GM19240 (cell line): ENCODE data around the gene NIM1K.
A peak's percentile ranks its signal among the peaks of the same experiment; 100 is the strongest.
"Not testable (repeated sequence)": the region's sequence is repeated elsewhere in the genome, so short reads cannot be mapped to it uniquely, and the experiment has no call there.

Experiments used
- DNase-seq: peaks from one replicate; pipeline ENCODE4 v3.0.0; 2011; ENCODE audit warnings: low spot score; ENCODE audit not compliant: insufficient read length

The NIM1K gene

DNA sequence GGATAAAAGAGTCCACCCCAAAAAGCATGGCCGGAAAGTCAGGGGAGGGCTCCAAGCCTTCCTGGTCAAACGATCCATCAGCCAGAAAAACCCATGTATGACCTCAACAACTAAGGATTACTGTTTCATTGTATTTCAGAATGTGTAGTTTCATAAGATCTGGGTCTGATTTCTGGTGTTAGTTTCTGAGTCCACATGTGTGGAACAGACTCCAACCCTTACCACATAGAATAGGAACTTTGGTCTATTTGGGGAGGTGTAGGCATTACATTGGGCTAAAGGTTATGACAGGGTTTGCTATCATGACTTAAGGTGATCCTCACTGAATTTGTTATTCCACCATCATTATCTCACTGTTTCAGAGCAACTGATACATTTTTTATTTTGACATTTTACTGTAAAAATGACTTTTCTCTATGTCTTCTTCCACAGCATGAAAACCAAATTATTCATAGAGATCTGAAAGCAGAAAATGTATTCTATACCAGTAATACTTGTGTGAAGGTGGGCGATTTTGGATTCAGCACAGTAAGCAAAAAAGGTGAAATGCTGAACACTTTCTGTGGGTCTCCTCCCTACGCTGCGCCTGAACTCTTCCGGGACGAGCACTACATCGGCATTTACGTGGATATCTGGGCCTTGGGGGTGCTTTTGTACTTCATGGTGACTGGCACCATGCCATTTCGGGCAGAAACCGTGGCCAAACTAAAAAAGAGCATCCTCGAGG, 87.7 kb downstream of the NIM1K start:
- DNase-seq = no peak

DNA sequence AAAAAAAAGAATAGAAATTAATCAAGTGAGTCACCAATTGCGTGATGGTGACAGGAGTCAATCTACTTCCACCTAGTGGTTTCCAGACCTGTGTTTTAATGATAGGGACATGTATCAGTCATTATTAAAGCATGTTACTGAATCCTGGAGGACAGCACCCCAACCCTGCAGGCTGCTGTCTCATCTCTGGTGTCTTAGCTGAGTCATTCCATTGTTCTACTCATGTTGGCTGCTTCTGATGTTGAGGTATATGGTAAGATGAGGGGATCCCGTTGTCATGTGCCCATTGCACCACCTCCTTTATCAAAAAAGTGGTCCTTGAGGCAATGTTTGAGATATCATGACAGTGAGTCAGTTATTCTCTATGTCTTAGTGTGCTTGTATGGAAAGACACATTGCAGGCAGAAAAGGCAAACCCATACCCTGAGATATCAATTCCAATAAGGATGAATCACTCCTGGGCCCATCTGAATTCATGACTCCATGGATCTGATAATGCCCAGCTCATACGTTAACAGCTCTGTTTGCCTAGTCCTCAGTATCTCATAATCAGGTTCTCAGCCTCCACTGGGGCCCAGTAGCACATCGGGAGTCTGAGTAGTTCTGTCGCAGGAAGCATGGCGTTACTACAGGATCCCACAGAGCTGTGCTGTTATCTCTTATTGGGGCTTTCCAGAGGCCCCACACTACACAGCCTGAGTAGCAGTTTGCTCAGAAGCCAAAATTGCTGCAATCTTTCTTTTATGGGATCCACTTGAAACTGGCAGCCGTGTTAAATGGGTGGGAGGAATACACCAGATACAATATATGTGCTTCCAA, 90.0 kb downstream of the NIM1K start:
- no peak for DNase-seq

DNA sequence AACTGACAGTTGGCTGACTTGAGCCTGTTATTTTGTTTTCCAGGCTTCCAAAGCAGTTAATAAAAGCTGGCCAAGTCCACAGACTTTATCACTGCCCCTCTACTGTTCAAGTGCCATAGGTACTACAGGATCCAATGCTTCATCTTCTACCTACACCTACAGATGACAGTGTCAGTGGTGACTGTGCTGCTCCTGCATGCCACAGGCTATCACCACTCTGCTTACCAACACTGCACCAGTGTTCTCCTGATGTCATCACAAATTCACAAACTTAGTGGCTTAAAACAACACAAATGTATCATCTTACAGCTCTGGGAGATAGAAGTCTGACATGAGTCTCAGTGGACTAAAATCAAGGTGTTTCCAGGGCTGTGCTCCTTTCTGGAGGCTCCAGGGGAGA, 94.6 kb downstream of the NIM1K start:
- no peak for DNase-seq

DNA sequence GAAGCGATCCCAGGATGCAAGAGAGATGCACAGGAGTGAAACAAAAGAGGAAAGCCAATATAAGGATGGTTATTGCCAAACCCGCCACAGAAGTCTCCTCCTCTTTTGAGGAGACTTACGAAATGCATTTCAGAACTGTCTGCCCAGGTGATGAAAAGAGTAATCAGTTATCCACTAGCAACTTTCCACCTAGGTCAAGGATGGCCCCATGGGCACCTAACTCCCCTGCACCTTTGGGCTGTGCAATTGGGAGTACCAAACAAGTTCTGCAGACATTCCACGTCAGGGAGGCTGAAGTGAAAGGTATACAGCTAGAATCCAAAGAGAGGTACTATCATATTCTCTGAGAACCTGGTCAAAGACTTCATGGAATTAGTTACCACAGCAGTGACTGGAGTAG, 95.5 kb downstream of the NIM1K start:
- DNase-seq = no peak

DNA sequence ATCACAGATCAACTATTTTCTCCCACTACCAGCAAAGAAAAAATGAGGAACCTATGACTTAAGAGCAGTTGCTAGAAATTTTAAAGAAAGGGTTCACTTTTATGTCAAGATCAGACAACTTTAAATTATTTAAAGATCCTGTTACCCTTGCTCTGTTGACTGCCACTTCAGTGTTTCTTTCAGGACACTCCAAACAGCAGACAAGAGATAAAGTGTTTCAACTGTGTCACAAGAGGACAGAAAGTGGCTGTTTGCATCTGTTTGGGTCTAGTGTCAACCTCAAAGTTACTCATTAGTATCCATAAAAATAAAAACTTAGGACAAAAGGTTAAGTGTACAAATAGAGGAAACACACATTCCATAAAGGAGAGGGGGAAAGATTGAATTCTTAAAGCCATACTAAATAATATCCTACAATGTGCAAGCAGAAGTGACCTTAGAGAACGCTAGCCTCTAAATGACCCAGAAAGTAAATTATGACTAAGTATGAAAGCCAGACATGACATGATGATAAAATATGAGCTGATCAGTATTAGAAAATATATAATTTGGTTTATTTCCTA, 96.3 kb downstream of the NIM1K start:
- no peak for DNase-seq

DNA sequence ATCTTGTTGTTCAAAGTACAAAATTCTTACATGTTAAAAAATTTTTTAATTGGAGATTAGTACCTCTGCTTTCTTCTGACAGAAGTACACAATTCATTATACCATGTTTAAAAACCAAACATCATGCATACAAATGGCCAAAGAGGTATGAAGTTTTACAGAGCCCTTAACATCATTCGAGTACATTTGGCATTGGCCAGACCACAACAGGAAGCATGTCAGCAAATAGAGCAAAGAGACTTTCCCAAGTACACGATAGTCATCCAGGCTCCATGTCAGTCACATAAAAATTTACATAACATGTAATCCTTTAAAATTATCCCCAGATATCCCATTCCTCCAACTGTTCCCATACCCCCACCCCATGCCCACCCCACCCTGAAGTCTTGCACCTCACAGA, 98.7 kb downstream of the NIM1K start:
- no peak for DNase-seq

DNA sequence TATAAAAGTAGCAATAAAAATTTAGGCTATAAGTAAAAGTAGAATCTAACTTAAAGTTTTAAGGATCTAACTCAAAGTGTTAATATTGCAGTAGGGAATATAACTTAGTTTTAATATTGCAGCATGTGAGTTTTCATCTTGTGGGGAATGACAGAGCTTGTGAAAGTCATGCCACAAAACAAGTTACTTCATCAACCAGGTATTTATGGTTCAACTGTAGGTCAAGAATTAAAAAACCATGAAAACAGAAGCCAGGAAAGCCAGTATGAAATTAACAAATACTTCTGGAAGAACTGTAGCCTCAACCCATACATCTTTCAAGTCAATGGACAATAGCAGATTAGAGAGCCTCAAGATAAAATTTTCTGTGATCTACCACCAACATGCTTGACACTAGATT, 102.2 kb downstream of the NIM1K start:
- no peak for DNase-seq

DNA sequence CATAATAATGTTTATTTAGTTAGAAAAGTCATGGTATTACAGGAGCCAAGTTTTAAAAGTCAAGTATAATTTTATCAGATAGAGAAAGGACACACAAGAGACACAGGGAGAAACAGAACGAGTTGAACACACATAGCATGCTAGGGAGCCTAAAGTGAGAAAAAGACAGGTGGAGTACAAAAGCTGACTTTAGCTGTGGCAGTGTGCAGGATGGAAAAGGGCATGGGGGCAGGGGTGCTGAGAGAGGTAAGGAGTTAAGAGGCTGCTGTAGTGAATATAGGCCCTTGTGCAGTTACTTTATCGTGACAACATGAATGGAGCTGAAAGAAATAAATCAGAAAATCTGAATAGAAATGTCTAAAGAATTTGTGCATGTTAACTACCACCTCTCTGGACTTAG, 103.2 kb downstream of the NIM1K start:
- no peak for DNase-seq

DNA sequence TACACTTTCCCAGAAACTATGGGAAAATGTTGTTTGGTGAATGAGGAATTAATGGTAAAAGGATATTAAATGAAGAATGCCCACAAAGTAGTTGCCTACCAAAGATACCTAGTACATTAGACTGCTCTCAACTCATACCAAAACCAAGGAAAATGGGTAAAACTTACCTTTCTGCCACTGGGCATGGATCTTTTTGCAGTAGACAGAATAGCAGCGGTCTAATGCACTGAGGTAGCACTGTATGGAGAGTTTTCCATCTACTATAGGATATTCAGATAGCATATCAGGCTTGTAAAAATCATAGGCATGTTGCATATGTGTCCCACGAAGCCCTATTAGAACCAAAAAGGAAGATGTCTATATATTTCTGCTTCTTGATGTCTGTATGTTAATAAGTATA, 104.8 kb downstream of the NIM1K start:
- DNase-seq = no peak

DNA sequence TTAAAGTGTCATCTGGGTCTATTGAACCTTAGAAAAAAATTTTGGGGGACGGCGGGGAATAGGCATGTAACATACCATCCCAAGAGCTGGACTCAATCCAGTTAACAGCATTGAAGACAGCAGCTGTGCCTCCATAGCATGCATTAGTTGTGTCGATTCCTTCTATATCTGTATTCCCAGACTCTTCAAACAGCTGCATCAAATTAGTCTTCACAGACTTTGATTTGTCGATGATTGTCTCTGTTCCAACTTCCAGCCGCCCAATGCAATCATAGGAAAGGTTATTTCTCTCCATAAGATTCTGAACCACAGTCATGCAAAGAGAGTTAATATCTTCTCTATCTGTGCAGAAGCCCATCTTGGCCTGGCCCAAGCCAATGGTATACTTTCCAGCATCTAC, 106.4 kb downstream of the NIM1K start:
- DNase-seq = no peak

DNA sequence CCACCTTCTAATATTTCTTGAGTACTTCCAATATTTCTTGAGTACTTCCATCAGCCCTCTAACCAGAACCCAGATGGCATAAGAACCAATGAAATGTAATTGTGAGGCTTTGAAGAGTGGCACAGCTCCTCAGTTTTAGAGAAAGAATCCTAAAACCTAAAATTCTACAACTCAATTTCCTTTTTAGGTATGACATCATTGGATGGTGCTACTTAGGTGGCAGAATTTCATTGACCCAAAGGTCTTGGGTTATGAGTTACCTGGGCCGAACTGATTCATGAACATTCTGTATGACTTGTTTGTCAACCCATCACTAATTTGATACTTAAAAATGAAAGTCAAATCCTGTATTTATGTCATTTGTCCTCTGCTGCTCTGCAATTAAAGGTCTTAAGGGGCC, 108.1 kb downstream of the NIM1K start:
- no peak for DNase-seq

DNA sequence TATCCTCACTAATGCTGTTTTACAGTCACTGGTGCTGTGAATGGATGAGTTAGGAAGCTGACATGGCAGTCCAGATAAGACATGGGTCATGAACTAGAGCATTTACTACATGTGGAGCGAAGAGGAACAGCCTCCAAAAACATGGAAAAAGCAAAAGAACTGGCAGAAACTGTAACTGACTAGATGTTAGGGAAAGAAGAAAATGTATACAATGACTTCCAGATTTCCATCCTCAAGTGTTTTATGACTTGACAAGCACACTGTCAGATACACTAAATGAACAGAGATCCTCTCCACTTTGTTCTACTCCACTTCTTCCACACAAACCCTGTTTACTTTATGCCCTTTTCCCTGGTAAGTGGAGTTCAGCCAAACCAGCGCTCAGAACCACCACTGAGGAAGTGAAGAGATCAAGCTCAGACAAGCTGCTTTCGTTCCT, 109.6 kb downstream of the NIM1K start:
- no peak for DNase-seq

DNA sequence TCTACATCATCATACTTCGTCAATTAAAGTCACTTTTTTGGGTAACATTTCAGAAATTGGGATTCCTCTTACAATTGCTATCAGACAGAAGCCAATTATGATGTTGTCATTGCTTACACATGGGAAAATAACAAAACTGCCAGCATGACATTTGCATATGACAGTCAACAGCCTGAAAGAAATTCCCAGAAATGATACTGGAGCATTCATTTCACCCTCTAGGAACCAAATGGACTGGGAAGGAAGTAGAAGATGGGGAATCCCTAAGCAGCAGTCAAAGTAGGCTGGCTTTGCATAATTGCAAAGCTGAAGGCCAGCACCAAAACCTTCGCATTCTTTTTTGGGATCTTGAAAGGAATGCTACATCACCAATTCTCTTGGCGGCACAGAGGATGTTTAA, 110.5 kb downstream of the NIM1K start:
- DNase-seq = no peak

DNA sequence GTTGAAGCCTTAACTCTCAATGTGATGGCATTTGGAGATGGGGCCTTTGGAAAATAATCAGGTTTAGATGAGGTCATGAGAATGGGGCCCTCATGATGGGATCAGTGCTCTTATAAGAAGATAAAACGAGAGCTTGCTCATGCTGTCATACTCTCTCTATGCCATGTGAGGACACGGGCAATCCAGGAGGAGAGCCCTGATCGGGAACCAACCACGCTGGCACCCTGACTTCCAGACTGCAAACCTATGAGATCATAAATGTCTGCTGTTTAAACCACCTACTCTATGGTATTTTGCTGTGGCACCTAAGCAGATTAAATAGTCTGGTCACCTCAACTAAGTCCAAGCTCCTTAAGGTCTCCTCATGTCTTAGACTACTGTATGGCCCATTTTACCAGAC, 111.2 kb downstream of the NIM1K start:
- DNase-seq = no peak

DNA sequence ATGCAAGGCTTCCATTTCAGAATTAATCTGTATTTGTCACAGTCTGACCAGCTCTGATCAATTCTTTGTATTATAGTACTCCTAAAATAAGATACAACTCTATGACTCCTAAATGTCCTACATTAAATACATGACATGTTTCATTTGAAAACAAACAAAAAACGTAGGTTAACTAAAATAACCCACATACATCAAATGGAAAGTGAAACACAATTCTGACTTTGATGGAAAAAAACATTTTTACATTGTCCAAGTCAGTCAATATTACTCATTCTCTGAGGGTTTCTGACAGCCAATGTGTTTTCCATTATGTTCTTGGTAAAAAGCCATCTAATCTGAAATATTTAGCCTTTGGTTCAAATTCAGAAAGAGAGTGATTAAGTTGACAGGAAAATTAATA, 112.5 kb downstream of the NIM1K start:
- no peak for DNase-seq

DNA sequence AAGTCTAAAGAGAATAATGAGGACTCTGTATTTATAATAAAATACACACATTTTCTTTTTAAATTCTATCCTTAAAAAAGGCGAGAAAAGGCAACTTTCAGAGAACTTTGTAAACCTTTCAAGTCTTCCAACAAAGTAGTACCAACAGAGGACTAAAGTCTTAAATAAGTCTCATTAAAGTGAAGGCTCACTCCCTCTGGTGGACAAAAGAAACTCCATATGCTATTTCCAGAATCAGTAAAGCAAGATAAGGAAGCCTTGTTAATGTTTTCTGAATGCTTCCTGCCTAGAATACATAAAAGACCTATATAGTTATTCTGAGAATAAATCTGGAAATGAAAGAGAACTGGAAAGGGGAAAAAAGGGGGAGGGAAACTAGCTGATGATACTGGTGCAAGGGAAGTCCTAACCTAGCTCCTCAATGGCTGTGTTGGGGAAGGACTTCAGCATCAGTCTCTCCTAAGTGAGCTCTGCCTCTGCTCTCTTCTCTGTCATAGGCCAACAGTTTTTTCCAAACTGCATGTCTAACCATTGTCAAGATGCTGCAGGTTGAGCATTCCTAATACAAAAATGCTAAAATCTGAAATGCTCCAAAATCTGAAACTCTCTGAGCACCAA, 114.0 kb downstream of the NIM1K start:
- DNase-seq = no peak

DNA sequence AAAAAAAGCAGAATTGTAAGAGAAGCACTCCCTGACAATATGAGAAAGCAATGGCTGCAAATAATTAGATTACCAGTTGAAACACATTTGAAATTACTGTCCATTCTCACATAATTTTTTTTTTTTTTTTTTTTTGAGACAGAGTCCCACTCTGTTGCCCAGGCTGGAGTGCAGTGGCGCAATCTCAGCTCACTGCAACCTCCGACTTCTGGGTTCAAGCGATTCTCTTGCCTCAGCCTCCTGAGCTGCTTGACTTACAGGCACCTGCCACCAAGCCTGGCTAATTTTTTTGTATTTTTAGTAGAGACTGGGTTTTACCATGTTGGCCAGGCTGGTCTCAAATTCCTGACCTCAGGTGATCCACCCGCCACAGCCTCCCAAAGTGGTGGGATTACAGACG, 114.9 kb downstream of the NIM1K start:
- DNase-seq = not testable (repeated sequence)

DNA sequence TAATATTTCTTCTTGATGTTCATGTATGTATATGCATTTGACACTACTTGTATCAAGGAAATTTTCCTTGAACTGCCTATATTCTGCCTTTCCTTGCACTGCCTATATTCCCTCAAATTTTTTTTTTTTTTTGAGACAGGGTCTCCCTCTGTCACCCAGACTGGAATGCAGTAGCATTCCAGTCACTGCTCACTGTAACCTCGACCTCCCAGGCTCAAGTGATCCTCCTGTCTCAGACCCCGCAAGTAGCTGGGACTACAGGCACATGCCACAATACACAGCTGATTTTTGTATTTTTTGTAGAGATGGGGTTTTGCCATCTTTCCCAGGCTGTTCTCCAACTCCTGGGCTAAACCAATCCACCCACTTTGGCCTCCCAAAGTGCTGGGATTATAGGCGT, 117.1 kb downstream of the NIM1K start:
- DNase-seq = no peak

DNA sequence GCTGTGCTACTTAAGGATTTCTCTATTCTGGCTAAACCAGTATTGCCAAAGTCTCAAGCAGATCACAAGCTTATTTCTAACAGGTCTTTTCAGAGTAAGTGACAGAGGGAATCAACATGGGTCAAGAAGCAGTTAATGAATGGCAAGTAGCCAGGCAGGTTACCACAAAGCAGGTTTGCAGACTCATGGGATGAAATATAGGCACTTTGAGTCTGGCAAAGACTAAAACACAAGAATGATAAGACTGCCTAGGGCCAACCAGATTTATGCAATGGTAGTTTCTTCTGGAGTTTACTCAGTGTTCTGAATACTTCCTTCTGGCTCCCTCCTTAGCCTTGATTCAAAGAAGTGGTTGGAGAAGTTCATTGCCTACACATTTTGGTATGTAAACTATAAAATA, 117.6 kb downstream of the NIM1K start:
- DNase-seq = no peak

DNA sequence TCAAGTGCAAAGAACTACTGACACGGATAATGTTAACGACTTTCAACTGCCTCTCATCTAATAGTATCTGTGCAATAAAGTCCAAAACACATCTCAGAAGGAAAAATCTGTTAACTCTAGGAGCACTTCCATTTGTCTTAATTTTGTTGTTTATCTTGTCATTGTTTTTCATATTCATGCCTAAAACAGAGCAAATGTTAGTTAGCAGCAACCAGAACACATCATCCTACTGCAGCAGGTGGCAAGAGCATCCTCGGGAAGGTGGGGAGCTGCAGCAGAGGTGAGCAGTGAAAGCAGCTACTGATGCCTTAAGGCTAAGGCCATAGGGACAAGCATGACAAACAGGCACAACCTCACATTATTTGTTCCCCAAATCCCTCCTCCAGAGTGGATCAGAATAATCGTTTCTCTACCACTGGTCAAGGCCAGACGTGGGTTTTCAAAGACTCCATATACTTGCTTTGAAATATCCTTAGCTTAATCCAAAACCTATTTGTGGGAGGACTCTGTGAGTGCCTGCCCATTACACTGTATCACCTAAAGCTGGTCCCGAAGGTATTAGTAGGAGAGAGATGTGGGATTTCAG, 120.1 kb downstream of the NIM1K start:
- no peak for DNase-seq

DNA sequence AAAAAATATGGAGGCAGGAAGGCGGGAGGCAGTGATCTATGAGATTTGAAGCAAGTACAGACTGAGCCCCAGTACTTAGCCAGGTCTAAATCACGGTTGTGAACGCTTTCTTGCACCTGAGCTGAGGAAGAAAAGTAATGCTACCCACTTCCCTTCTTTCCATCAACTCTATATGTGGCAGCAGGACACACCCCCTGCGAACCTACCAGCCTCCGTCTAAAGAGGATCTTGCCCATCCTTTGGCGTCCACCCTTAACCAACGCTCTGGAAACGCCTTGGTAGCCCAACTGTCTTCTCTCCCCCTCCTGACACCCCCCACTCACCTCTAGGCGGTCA, 120.6 kb downstream of the NIM1K start:
- DNase-seq = peak; percentile 3
